AG04450 (cell line): ENCODE results near the gene TCEANC2. TPM values are rescaled to one million over a fixed set of nuclear protein-coding genes. Genes with fewer than 3 reads are reported as not detected.
"Not testable (repeated sequence)": the region's sequence is repeated elsewhere in the genome, so short reads cannot be mapped to it uniquely, and the experiment has no call there.

Source experiments
- CTCF ChIA-PET: fragments of 300-600, 350-600 bp; formaldehyde crosslinking; extraction: SDS; loops from one replicate; lab custom pipeline; 2022; ENCODE audit warnings: antibody characterized with exemption, inconsistent platforms; lab: Charles Lee
- POLR2A ChIA-PET: fragments of 350-600 bp; formaldehyde crosslinking; extraction: SDS; loops from one replicate; lab custom pipeline; 2021; ENCODE audit warnings: antibody characterized with exemption, inconsistent platforms; lab: Yijun Ruan, JAX
- DNase-seq: peaks from one replicate; pipeline ENCODE4 v3.0.0-alpha.2; 2011; ENCODE audit warnings: low read depth, low spot score
- H3K27ac ChIP-seq: one replicate; pipeline ENCODE4 v1.5.1; 2012; ENCODE audit warnings: low read depth, low read length, control low read depth
- H3K27me3 ChIP-seq: one replicate; pipeline ENCODE4 v1.6.0; 2012; ENCODE audit warnings: low read length; ENCODE audit not compliant: control insufficient read depth, insufficient read depth
- H3K4me3 ChIP-seq: 2 replicates; pipeline ENCODE4 v1.5.1; 2011; ENCODE audit warnings: mild to moderate bottlenecking, low read depth, low read length, control low read depth
- H3K9me3 ChIP-seq: 2 replicates; pipeline ENCODE4 v1.5.1; 2012; ENCODE audit warnings: low read length; ENCODE audit not compliant: control insufficient read depth, insufficient read depth
- CTCF ChIP-seq: IDR thresholded peaks from 2 replicates; pipeline ENCODE4 v1.5.1; 2011; ENCODE audit warnings: low read depth, low read length, control low read depth, inconsistent platforms
- polyA plus RNA-seq: library from polyadenylated mRNA; depleted of rRNA; stranded (reverse); fragments of >200 nt; gene quantifications from 2 replicates; pipeline ENCODE4 v1.2.3, GENCODE V29; 2011

Gene TCEANC2
- polyA plus RNA-seq, 1 experiment = 4.3 TPM

- H3K27ac ChIP-seq = no peak overlapping the region
- TF ChIP-seq CTCF = no peak
- no peak for DNase-seq
- CTCF ChIA-PET = no interaction called here
- H3K4me3 ChIP-seq = no peak overlapping the region
- H3K27me3 ChIP-seq = peaks cover 21% of the 10 kb centered on the region
- no peaks in the 10 kb centered on the region for H3K9me3 ChIP-seq
- POLR2A ChIA-PET = no interaction called here
Measured at GRCh38 chr1:54018635-54019034, 34.8 kb upstream of the TCEANC2 start.

- DNase-seq, CTCF ChIA-PET, POLR2A ChIA-PET, H3K9me3 ChIP-seq, H3K4me3 ChIP-seq, H3K27ac ChIP-seq: not testable (repeated sequence)
- peaks cover 17% of the 10 kb centered on the region for H3K27me3 ChIP-seq
Measured at GRCh38 chr1:54019562-54020176, 33.7 kb upstream of the TCEANC2 start.

GRCh38 chr1:54024358-54024757 is 29.1 kb upstream of the TCEANC2 start:
- DNase-seq = no peak
- no peak overlapping the region for H3K4me3 ChIP-seq
- no peaks in the 10 kb centered on the region; the same call in 1 of the 2 replicates for H3K9me3 ChIP-seq
- ChIA-PET CTCF (no interaction called here), POLR2A (interaction anchor here (0.5 kb wide), 1 partner anchor 8 kb away, joined by 4 read pairs; no protein-coding TSS in a partner anchor)
- peaks cover 6% of the 10 kb centered on the region for H3K27me3 ChIP-seq
- no peak for TF ChIP-seq CTCF
- H3K27ac ChIP-seq = no peak overlapping the region

- H3K4me3 ChIP-seq, H3K27me3 ChIP-seq, DNase-seq, CTCF ChIA-PET, H3K9me3 ChIP-seq, H3K27ac ChIP-seq, POLR2A ChIA-PET: not testable (repeated sequence)
Measured at GRCh38 chr1:54024811-54025210, 28.6 kb upstream of the TCEANC2 start.

GRCh38 chr1:54027848-54028247 is 25.6 kb upstream of the TCEANC2 start:
- Histone ChIP-seq H3K27me3 (no peaks in the 10 kb centered on the region), H3K27ac (no peak overlapping the region), H3K9me3 (no peaks in the 10 kb centered on the region; the same call in 1 of the 2 replicates), H3K4me3 (no peak overlapping the region)
- TF ChIP-seq CTCF = no peak
- no peak for DNase-seq
- ChIA-PET POLR2A (no interaction called here), CTCF (no interaction called here)

- POLR2A ChIA-PET = no interaction called here
- no peak overlapping the region for H3K4me3 ChIP-seq
- no peak overlapping the region for H3K27ac ChIP-seq
- DNase-seq = no peak
- no peaks in the 10 kb centered on the region for H3K27me3 ChIP-seq
- H3K9me3 ChIP-seq = no peaks in the 10 kb centered on the region; the same call in 1 of the 2 replicates
- CTCF ChIA-PET = no interaction called here
- TF ChIP-seq CTCF = no peak
Measured at GRCh38 chr1:54028306-54029251, 24.8 kb upstream of the TCEANC2 start.
